Suppressor macrophage treated with lipopolysaccharide for 4 hours (primary cell): ENCODE measurements around the gene HABP4.
"Not testable (repeated sequence)": the region's sequence is repeated elsewhere in the genome, so short reads cannot be mapped to it uniquely, and the experiment has no call there.

ENCODE experiments used
- DNase-seq: peaks from one replicate; pipeline ENCODE4 v3.0.0-alpha.2; 2020

Gene HABP4

GRCh38 chr9:96500696-96501632, 51.0 kb downstream of the HABP4 start:
- no peak for DNase-seq

DNA sequence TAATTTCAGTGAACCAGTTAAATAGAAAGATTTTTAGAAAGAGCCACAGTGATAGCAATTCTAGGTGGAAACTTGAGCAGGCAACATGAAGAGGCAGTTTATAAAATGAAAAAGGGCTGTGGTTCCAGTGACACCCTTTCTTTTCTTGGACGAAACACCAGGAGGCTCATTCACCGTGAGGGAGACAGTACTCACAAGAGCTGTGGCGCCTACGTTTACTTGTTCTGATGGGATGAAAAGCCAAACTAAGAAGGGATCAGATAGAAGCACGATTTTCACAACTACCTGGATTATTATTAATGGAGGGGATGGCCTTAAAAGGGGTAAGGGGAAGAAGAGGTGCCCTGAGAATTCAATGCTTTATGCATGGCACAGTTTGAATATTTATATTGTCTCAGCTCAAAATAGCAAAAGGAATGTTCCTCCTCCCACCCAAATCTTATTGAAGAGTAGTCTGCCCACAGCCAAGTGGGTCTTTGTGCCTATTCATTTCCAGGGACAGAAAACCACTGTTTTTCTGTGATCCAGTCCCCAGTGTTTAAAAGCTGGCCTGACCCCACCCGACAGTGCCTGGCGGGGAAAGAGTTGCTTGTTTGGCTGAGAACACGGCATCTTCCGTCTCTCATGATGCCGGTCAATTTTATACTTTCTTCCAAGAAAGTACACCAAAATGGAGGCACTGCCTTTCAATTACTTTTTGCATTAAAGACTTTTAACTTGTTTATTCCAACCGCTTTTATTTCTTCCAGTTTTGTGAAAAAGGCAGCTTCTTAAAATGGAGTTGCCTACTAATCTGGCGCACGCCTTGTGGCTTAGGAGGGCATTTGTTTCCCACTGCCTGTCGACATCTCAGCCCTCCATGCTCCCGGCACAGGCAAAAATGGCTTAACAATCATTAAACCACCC, 51.9 kb downstream of the HABP4 start:
- no peak for DNase-seq

- no peak for DNase-seq
Observed at GRCh38 chr9:96502539-96503373, 52.8 kb downstream of the HABP4 start.

GRCh38 chr9:96503374-96503748, 53.4 kb downstream of the HABP4 start:
- DNase-seq: not testable (repeated sequence)

- DNase-seq: no peak
Observed at GRCh38 chr9:96503918-96504317, 53.9 kb downstream of the HABP4 start.

DNA sequence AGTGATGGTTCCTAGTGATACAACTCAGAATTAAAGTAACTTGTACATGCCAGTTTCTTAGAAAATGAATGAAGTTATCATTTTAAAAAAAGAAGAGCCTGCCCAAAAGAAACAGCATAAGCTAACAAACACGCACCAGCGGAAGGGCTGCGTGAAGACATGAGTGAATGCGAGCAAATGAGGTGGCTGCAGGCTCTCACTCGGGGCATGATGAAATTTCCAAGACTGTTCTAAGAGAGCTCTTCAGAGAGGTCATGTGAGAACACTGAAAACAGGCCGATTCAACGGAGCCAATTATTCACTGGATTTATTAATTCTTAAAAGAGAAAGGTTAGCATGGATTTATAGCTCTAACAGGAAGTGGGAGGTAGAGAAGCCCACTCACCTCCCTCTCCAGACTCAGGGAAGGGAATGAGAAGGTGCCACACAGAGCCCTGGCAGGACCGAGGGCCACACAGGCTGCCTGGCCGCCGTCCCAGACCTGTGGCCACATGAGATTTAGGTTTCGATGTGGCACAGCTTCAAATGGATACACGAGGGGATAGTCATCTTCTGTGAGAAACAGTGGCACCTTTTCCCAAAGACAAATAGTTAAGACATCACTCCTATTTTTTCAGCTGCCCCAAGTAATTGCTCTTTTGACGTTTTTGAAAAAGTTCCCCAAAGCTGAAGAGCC, 55.5 kb downstream of the HABP4 start:
- no peak for DNase-seq

DNA sequence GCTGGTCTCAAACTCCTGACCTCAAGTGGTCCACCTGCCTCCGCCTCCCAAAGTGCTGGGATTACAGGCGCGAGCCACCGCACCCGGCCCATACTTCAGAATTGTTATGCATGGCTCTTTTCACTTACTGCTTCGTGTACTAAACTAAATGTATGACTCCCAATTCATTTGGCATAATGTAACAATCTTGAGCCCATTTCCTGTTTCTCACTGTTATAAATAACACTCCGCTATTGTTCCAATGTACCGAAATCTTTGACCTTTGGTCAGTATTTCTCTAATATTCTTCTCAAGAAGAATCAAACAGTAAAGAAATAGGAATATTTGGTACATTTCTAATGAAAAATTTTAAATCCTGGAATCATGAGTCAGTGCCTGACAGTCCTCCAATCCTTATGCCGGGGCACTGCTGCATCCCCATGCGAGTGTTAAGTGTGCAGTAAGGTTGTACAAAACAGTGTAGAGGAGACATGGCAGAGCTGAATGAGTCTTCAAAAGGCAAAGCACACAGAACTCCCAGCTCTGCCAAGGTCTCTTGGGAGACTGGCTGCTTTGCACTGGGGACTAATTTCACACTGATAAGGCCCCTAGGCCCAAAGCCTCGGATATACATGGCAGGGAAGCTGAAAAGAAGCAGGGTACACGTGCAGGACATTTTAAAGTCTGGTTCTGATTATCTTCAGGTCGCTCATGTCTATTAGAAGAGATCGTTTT, 58.4 kb downstream of the HABP4 start:
- DNase-seq: no peak

DNA sequence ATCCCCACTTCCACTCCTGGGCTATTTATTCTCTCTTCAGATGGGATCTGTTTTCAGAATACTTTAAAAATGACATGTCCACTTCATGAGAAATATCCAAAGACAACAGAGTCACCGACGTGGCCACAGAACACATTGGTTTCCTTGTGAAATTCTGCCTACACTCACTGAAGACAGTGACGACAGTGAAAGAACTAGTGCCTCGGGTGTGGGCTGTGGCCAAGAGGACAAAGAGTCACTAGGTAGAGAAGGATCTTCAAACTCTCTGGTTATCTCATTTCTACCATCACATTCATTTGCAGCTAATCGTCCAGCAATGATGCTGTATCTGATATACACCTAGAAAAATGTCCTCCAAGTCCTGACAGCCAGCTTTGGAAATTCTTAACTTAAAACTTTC, 59.1 kb downstream of the HABP4 start:
- DNase-seq: no peak

GRCh38 chr9:96509848-96510247, 59.9 kb downstream of the HABP4 start:
- DNase-seq: no peak

DNA sequence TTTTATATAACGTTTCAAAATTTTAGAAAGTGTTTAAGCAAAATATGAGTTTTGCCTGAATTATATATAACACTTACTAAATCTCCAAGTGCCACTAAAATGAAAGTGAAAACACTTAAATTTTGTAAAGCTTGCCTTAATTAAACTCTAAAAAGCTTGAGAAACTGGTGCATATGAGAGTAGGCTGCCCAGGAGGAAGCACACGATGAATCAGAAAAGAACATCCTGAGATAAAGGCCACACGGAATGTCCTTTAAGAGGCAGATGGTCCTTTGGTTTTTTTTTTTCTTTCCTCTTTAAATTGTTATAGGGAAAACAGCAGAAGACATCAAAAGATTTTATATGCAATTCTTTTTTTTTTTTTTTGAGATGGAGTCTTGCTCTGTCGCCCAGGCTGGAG, 60.3 kb downstream of the HABP4 start:
- DNase-seq: peak; percentile 16

DNA sequence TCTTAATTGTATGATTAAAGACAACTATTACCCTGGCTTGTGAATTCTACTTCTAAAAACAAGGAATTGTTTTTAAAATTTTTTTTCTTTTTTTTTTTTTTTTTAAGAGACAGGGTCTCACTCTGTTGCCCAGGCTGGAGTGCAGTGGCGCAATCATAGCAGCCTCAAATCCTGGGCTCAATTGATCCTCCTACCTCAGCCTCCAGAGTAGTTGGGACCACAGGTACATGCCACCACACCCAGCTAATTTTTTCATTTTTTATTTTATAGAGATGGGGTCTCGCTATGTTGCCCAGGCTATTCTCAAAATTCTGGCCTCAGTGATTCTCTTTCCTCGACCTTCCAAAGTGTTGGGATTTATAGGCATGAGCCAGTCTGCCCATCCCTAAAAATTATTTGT, 62.3 kb downstream of the HABP4 start:
- DNase-seq: no peak

DNA sequence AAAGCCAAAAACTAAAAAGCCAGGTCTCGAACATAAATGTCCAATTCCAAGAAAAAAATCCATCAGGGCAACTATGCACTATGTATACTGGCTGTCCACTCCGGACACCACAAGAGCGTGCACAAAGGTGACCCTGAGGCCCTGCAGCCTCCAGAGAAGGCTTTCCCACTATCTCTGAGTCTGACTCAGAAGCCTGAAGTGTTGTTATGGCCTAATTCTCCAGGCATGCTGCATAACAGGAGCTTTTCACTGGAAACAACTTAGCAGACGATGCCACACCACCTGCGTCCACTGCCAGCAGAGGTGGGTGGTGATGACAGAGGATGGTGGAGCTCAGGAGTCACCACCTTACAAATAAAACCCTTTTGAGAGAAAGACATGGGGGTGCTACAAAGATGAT, 63.7 kb downstream of the HABP4 start:
- DNase-seq: no peak

GRCh38 chr9:96514108-96514799, 64.3 kb downstream of the HABP4 start:
- DNase-seq: no peak

GRCh38 chr9:96514800-96515158, 64.8 kb downstream of the HABP4 start:
- DNase-seq: no peak

DNA sequence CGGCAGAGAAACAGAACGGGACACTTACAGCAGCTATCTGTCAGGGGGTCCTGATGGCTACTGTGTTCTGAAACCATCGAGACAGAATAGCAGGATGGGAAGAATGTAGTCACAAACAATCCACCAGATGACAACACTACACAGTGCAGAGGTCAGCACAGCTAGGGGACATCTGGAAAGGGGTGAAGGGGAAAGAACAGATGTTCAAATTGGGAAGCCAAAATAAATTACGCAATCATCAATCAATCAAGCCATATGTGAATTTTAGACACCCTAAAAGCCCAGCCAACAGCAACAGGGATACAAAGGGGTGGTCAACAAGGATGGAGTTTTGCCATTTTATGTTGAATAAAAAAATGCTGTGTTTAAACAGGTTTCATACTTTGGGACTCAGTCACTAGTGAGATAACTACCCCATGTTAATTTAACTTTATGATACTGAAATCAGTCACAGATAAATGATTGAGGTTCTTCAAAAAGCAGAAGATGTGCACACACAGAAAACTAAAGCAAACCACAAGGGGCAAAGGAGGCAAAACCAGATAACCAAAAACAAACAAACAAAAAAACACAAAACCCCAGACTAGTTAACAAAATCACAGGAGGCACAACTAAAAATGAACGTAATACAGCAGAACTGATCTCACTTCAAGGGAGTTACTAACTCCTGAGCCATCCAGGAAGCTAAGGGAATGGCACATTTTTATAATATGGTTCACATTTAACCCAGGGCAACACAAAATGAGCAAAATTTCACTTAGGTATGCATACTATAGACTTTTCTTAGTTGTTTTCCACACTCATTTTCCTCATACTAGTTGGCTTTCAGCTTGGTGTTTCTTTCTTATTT, 65.9 kb downstream of the HABP4 start:
- no peak for DNase-seq

GRCh38 chr9:96519095-96519494, 69.1 kb downstream of the HABP4 start:
- no peak for DNase-seq

GRCh38 chr9:96519787-96520186, 69.8 kb downstream of the HABP4 start:
- no peak for DNase-seq

- DNase-seq: peak; percentile 17
Observed at GRCh38 chr9:96522366-96522765, 72.4 kb downstream of the HABP4 start.

- no peak for DNase-seq
Observed at GRCh38 chr9:96523374-96523773, 73.4 kb downstream of the HABP4 start.

- DNase-seq: no peak
Observed at GRCh38 chr9:96524045-96524444, 74.1 kb downstream of the HABP4 start.
